Osteoblast (primary cell): Measurements from ENCODE around the gene AHNAK2. TPM values are rescaled to one million over a fixed set of nuclear protein-coding genes. Genes with fewer than 3 reads are reported as not detected.

ENCODE experiments used
- DNase-seq: peaks from one replicate; pipeline ENCODE4 v3.0.0; 2011; ENCODE audit warnings: low spot score, mixed read lengths; ENCODE audit not compliant: insufficient read length; ENCODE audit errors: missing footprints
- H2AFZ ChIP-seq: 2 replicates; pipeline ENCODE4 v1.6.0; 2011; ENCODE audit warnings: mild to moderate bottlenecking, low read length
- H3K27ac ChIP-seq: 2 replicates; pipeline ENCODE4 v1.5.1; 2011; ENCODE audit warnings: mild to moderate bottlenecking, low read depth, low read length, moderate library complexity
- H3K27me3 ChIP-seq: 2 replicates; pipeline ENCODE4 v1.6.0; 2012; ENCODE audit warnings: mild to moderate bottlenecking, control low read depth, inconsistent platforms, low read length, moderate library complexity; ENCODE audit not compliant: insufficient read depth
- H3K36me3 ChIP-seq: 2 replicates; pipeline ENCODE4 v1.5.1; 2011; ENCODE audit warnings: mild to moderate bottlenecking, low read length, control low read depth, moderate library complexity; ENCODE audit not compliant: insufficient read depth
- H3K4me1 ChIP-seq: 2 replicates; pipeline ENCODE4 v1.5.1; 2011; ENCODE audit warnings: mild to moderate bottlenecking, low read length, control low read depth, moderate library complexity; ENCODE audit not compliant: insufficient read depth
- H3K4me2 ChIP-seq: 2 replicates; pipeline ENCODE4 v1.6.0; 2011; ENCODE audit warnings: mild to moderate bottlenecking, low read length; ENCODE audit not compliant: insufficient read depth
- H3K4me3 ChIP-seq: fragments of 200-600 bp; sonication (generic); 3 replicates; pipeline ENCODE4 v1.5.1; 2012; ENCODE audit warnings: mild to moderate bottlenecking, low read length, inconsistent platforms; ENCODE audit not compliant: insufficient read depth
- H3K79me2 ChIP-seq: 2 replicates; pipeline ENCODE4 v1.6.0; 2012; ENCODE audit warnings: mild to moderate bottlenecking, low read length, control low read depth, inconsistent platforms; ENCODE audit not compliant: insufficient read depth
- H3K9me3 ChIP-seq: 2 replicates; pipeline ENCODE4 v1.5.1; 2011; ENCODE audit warnings: low read depth, low read length, control low read depth
- H4K20me1 ChIP-seq: 2 replicates; pipeline ENCODE4 v1.6.0; 2012; ENCODE audit warnings: mild to moderate bottlenecking, low read length, control low read depth; ENCODE audit not compliant: insufficient read depth
- CTCF ChIP-seq: IDR thresholded peaks from 2 replicates; pipeline ENCODE4 v1.5.1; 2011; ENCODE audit warnings: mild to moderate bottlenecking, low read depth, low read length, moderate library complexity; ENCODE audit errors: extremely low read depth
- total RNA-seq: library from RNA; depleted of rRNA; stranded (reverse); fragments of >200 nt; gene quantifications from 2 replicates; pipeline ENCODE4 v1.2.3, GENCODE V29; 2012

The AHNAK2 gene
- total RNA-seq, 1 donor: 30.8 TPM

- DNase-seq: peak; percentile 100
- Histone ChIP-seq H3K4me2 (peak within 1 kb of the TSS; percentile 94), H3K36me3 (peaks cover 4% of the 10 kb centered on the region), H3K27ac (peak within 1 kb of the TSS; percentile 86), H3K27me3 (no peaks in the 10 kb centered on the region), H2AFZ (peak within 1 kb of the TSS; percentile 76), H3K4me3 (peak within 1 kb of the TSS; percentile 83), H3K9me3 (no peaks in the 10 kb centered on the region), H4K20me1 (no peaks in the 10 kb centered on the region), H3K4me1 (peaks cover 8% of the 10 kb centered on the region), H3K79me2 (peaks cover 11% of the 10 kb centered on the region)
- TF ChIP-seq CTCF: no peak
These were observed 7.7 kb upstream of the AHNAK2 start, which contains the start of gene CLBA1 for GRCh38 chr14:104985675-104986486. Gene CLBA1, plus strand, starts transcription at chr14:104985788. Its CDS starts 644 bp downstream, at chr14:104986432.

GRCh38 chr14:104984056-104984894 is 6.1 kb upstream of the AHNAK2 start:
- H3K4me1 ChIP-seq: peaks cover 8% of the 10 kb centered on the region
- no peak overlapping the region for H3K4me3 ChIP-seq
- peak; percentile 75 for DNase-seq
- H3K79me2 ChIP-seq: peaks cover 11% of the 10 kb centered on the region
- H2AFZ ChIP-seq: no peak overlapping the region
- no peak overlapping the region for H3K4me2 ChIP-seq
- no peak overlapping the region for H3K27ac ChIP-seq
- H3K9me3 ChIP-seq: no peaks in the 10 kb centered on the region
- H3K27me3 ChIP-seq: no peaks in the 10 kb centered on the region
- no peaks in the 10 kb centered on the region for H4K20me1 ChIP-seq
- no peak for TF ChIP-seq CTCF
- no peaks in the 10 kb centered on the region for H3K36me3 ChIP-seq

GRCh38 chr14:104983231-104983721 is 5.1 kb upstream of the AHNAK2 start:
- H3K4me3 ChIP-seq: no peak overlapping the region
- H3K4me1 ChIP-seq: peaks cover 8% of the 10 kb centered on the region
- H3K27ac ChIP-seq: no peak overlapping the region
- H2AFZ ChIP-seq: no peak overlapping the region
- no peaks in the 10 kb centered on the region for H4K20me1 ChIP-seq
- H3K27me3 ChIP-seq: no peaks in the 10 kb centered on the region
- no peak for TF ChIP-seq CTCF
- H3K4me2 ChIP-seq: no peak overlapping the region
- no peaks in the 10 kb centered on the region for H3K36me3 ChIP-seq
- H3K79me2 ChIP-seq: peaks cover 11% of the 10 kb centered on the region
- peak; percentile 58 for DNase-seq
- no peaks in the 10 kb centered on the region for H3K9me3 ChIP-seq
